ENCODE measurements around the gene ATP2B3.

The ATP2B3 gene

DNA sequence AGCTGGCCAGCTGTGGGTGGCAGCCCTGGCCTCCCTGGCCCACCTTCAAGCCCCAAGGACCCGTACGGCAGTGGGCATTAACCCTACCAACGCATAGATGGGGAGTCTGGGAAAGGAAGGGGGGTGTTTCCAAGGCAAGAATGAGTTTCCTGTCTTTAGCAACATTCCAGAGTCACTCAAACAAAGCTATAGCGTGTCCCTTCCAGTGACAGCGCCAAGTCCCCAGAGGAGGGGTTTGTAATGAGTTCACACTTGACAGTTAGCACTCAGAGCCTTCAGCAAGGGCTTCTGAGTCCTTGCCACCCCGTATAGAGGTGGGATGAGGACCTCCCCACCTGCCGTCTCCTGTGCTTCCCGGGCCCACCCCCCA, 20.9 kb upstream of the ATP2B3 start:
- Histone ChIP-seq H3K9ac (ENCODE audit: low read length) (no peak overlapping the region), H3K9me3 (ENCODE audit: low read length) (no peaks in the 10 kb centered on the region), H3K27ac (ENCODE audit: low read depth, low read length, poor library complexity, severe bottlenecking) (no peak overlapping the region), H3K4me1 (ENCODE audit: insufficient read depth, low read length, severe bottlenecking) (no peaks in the 10 kb centered on the region), H3K4me3 (ENCODE audit: low read depth, low read length, poor library complexity, severe bottlenecking) (no peak overlapping the region), H3K9me2 (ENCODE audit: low read depth, low read length) (no peaks in the 10 kb centered on the region), H3K79me2 (ENCODE audit: insufficient read depth, low read length) (no peaks in the 10 kb centered on the region), H3K27me3 (ENCODE audit: insufficient read depth, low read length) (no peaks in the 10 kb centered on the region), H3K36me3 (ENCODE audit: insufficient read depth, low read length) (no peaks in the 10 kb centered on the region), H3F3A (ENCODE audit: insufficient read depth, low read length) (no peaks in the 10 kb centered on the region), H2AFZ (ENCODE audit: low read length) (no peak overlapping the region), H3K4me2 (ENCODE audit: low read length) (no peak overlapping the region), H4K20me1 (ENCODE audit: insufficient read depth, low read length) (no peaks in the 10 kb centered on the region)
- no peak for TF ChIP-seq EZH2 (IDR thresholded peaks at IDR 0.05; ENCODE audit: borderline replicate concordance, low read length)
- no peak for TF ChIP-seq CTCF (IDR thresholded peaks at IDR 0.05; ENCODE audit: low read length)

DNA sequence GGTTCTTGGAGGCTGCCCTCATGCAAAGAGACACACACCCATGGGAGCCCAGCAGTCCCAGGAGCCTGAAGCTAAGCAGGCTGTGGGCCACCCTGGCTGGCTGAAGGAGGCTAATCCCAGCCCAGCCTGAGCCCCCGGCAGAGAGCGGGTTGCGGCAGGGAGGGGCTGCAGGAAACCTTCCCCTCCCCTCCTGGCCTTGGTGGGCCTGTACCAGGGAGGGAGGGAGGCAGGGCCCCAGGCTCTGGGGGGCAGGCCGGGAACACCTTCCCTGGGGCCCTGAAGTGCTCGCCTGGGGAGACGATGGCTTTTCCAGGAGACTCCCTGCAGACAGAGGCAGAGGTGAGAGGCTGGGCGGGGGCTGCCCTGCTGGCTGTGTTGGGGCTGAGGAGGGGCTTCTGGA, 19.0 kb upstream of the ATP2B3 start:
- no peaks in the 10 kb centered on the region for H3K9me2 ChIP-seq (ENCODE audit: low read depth, low read length)
- H3K9me3 ChIP-seq (ENCODE audit: low read length): no peaks in the 10 kb centered on the region
- no peak overlapping the region for H3K4me3 ChIP-seq (ENCODE audit: low read depth, low read length, poor library complexity, severe bottlenecking)
- TF ChIP-seq EZH2 (IDR thresholded peaks at IDR 0.05; ENCODE audit: borderline replicate concordance, low read length): no peak
- no peak for TF ChIP-seq CTCF (IDR thresholded peaks at IDR 0.05; ENCODE audit: low read length)
- H3K4me1 ChIP-seq (ENCODE audit: insufficient read depth, low read length, severe bottlenecking): no peaks in the 10 kb centered on the region
- H3K9ac ChIP-seq (ENCODE audit: low read length): no peak overlapping the region
- H3K27ac ChIP-seq (ENCODE audit: low read depth, low read length, poor library complexity, severe bottlenecking): no peak overlapping the region
- H3F3A ChIP-seq (ENCODE audit: insufficient read depth, low read length): no peaks in the 10 kb centered on the region
- no peaks in the 10 kb centered on the region for H3K36me3 ChIP-seq (ENCODE audit: insufficient read depth, low read length)
- H4K20me1 ChIP-seq (ENCODE audit: insufficient read depth, low read length): no peaks in the 10 kb centered on the region
- no peak overlapping the region for H2AFZ ChIP-seq (ENCODE audit: low read length)
- H3K4me2 ChIP-seq (ENCODE audit: low read length): no peak overlapping the region
- no peaks in the 10 kb centered on the region for H3K79me2 ChIP-seq (ENCODE audit: insufficient read depth, low read length)
- H3K27me3 ChIP-seq (ENCODE audit: insufficient read depth, low read length): no peaks in the 10 kb centered on the region

GRCh38 chrX:153499341-153499740, 18.1 kb upstream of the ATP2B3 start:
- no peak overlapping the region for H3K27ac ChIP-seq (ENCODE audit: low read depth, low read length, poor library complexity, severe bottlenecking)
- H2AFZ ChIP-seq (ENCODE audit: low read length): no peak overlapping the region
- H3K4me3 ChIP-seq (ENCODE audit: low read depth, low read length, poor library complexity, severe bottlenecking): no peak overlapping the region

More at GRCh38 chrX:153499341-153499740, 18.1 kb upstream of the ATP2B3 start:
- no peaks in the 10 kb centered on the region for H3K9me3 ChIP-seq (ENCODE audit: low read length)
- H3F3A ChIP-seq (ENCODE audit: insufficient read depth, low read length): no peaks in the 10 kb centered on the region
- H3K9me2 ChIP-seq (ENCODE audit: low read depth, low read length): no peaks in the 10 kb centered on the region
- no peak overlapping the region for H3K4me2 ChIP-seq (ENCODE audit: low read length)
- no peaks in the 10 kb centered on the region for H3K27me3 ChIP-seq (ENCODE audit: insufficient read depth, low read length)
- TF ChIP-seq CTCF (IDR thresholded peaks at IDR 0.05; ENCODE audit: low read length) (no peak), EZH2 (IDR thresholded peaks at IDR 0.05; ENCODE audit: borderline replicate concordance, low read length) (no peak)
- no peaks in the 10 kb centered on the region for H3K4me1 ChIP-seq (ENCODE audit: insufficient read depth, low read length, severe bottlenecking)
- H3K36me3 ChIP-seq (ENCODE audit: insufficient read depth, low read length): no peaks in the 10 kb centered on the region
- H3K9ac ChIP-seq (ENCODE audit: low read length): no peak overlapping the region
- H4K20me1 ChIP-seq (ENCODE audit: insufficient read depth, low read length): no peaks in the 10 kb centered on the region
- H3K79me2 ChIP-seq (ENCODE audit: insufficient read depth, low read length): no peaks in the 10 kb centered on the region

All from OCI-LY1 (cell line).